Activated CD8-positive, alpha-beta T cell treated with anti-CD3 and anti-CD28 coated beads, Interleukin-2, amount 10 ng/mL, durations not matched to agents 7 days and 5 days (primary cell): Measurements from ENCODE around the gene CCR1. TPM values are rescaled to one million over a fixed set of nuclear protein-coding genes. Genes with fewer than 3 reads are reported as not detected.
"Not testable (repeated sequence)": the region's sequence is repeated elsewhere in the genome, so short reads cannot be mapped to it uniquely, and the experiment has no call there.

Experiments
- ATAC-seq: fragments of 150-1000 bp; cut with Tn5 transposase; one replicate; pipeline ENCODE4 v1.10.0; 2021; ENCODE audit warnings: moderate library complexity
- CTCF ChIA-PET: fragments of 350-600 bp; sonication (Branson Sonifier 250); formaldehyde crosslinking; loops from one replicate; lab custom pipeline; 2021; ENCODE audit warnings: antibody characterized with exemption; lab: Charles Lee
- POLR2A ChIA-PET: fragments of 350-600 bp; sonication (Branson Sonifier 250); formaldehyde crosslinking; loops from one replicate; lab custom pipeline; 2021; ENCODE audit warnings: antibody characterized with exemption; lab: Charles Lee
- DNase-seq: peaks from one replicate; pipeline ENCODE4 v3.0.0-alpha.2; 2020
- H3K27ac Mint-ChIP-seq: one replicate; pipeline ENCODE4 v1.8.0; 2021; ENCODE audit warnings: mild to moderate bottlenecking, mixed read lengths
- H3K27me3 Mint-ChIP-seq: one replicate; pipeline ENCODE4 v1.8.0; 2021; ENCODE audit warnings: low read depth, mixed read lengths
- H3K36me3 Mint-ChIP-seq: one replicate; pipeline ENCODE4 v1.8.0; 2021; ENCODE audit warnings: low read depth, mixed read lengths
- H3K4me1 Mint-ChIP-seq: one replicate; pipeline ENCODE4 v1.8.0; 2021; ENCODE audit warnings: low read depth, mixed read lengths
- H3K4me3 Mint-ChIP-seq: one replicate; pipeline ENCODE4 v1.8.0; 2021; ENCODE audit warnings: mild to moderate bottlenecking, mixed read lengths
- H3K9me3 Mint-ChIP-seq: one replicate; pipeline ENCODE4 v1.8.0; 2022; ENCODE audit warnings: mixed read lengths; ENCODE audit not compliant: insufficient read depth
- total RNA-seq, 2 experiments: library from RNA; stranded (reverse); gene quantifications; one replicate each; pipeline ENCODE4 v1.2.3, GENCODE V29; 2021

CCR1 gene
- total RNA-seq, 2 experiments from 2014 or later: 41.4 to 41.5 TPM

DNA sequence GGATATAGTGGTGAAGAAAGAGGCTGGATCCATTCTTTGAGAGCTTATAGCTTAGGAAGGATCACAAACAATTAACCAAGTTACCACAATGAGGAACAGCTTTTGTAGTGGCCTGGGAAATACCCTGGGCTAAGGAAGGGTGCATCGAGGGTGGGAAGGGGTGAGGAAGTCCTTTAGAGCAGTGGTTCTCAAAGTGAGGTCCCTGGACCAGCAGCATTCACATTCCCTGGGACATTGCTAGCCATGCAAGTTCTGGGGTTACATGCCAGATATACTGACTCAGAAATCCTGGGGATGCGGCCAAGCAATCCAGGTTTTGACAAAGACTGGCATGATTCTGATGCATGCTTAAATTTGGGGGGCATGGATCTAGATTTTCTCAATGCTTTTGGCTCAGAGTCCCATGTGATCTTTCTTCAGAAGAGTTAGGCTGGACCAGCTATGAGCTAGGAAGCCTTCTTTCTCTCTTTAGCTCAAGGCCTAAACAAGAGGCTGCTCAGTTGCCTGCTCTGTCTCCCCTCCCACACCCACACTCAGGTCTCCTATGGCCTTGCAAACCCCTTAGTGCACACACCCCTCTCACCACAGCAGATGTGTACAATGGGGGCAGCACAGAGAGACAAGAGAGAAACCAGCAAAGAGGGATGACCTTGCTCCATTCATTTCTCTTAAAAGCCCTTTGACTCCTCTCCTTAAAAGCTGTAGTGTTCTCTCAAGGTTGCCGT, 1.8 kb upstream of the CCR1 start:
- Mint-ChIP-seq H3K36me3 (peaks cover 31% of the 10 kb centered on the region), H3K9me3 (no peaks in the 10 kb centered on the region), H3K27me3 (no peaks in the 10 kb centered on the region), H3K4me1 (peaks cover 57% of the 10 kb centered on the region), H3K4me3 (no peak overlapping the region), H3K27ac (peak overlapping the region; percentile 95)
- POLR2A ChIA-PET: interaction anchor here (5.3 kb wide), 1 partner anchor 160 kb away, joined by 63 read pairs; the partner anchor contains the start of gene CCR5
- DNase-seq (no peak), ATAC-seq (no peak)
- CTCF ChIA-PET: interaction anchor here (1.3 to 6.6 kb wide), 13 partner anchors 7 to 279 kb away, joined by 3 to 150 read pairs (median 20); partner anchors contain the start of gene CCR5

DNA sequence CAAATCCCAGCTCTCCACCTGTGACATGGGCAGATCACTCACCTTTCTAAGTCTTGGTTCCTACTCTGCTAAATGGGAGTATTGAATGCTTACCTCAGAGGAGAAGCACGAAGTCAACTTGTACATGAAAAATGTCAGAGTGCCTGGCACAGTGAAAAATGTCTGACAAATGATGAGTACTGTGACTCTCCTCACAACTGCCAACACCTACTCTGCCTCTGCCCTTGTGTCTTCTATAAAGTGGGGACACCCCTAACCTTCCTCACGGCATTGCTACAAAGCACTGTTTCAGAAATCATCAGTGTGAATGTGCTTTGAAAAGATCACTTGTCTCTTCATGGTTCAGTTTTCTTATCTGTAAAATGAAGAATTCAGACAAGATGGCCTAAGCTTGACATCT, 940 bp upstream of the CCR1 start:
- H3K36me3 Mint-ChIP-seq: peaks cover 39% of the 10 kb centered on the region
- H3K4me1 Mint-ChIP-seq: peaks cover 65% of the 10 kb centered on the region
- CTCF ChIA-PET: interaction anchor here (0.6 to 6.6 kb wide), 39 partner anchors 8 to 328 kb away, joined by 3 to 150 read pairs (median 6); partner anchors contain the start of genes CCR5 and CXCR6
- ATAC-seq (no peak), DNase-seq (no peak)
- no peaks in the 10 kb centered on the region for H3K27me3 Mint-ChIP-seq
- H3K4me3 Mint-ChIP-seq: no peak overlapping the region
- H3K9me3 Mint-ChIP-seq: no peaks in the 10 kb centered on the region
- POLR2A ChIA-PET: interaction anchor here (0.9 to 5.3 kb wide), 5 partner anchors 99 to 161 kb away, joined by 3 to 63 read pairs (median 8); partner anchors contain the start of gene CCR5
- peak overlapping the region; percentile 95 for H3K27ac Mint-ChIP-seq

DNA sequence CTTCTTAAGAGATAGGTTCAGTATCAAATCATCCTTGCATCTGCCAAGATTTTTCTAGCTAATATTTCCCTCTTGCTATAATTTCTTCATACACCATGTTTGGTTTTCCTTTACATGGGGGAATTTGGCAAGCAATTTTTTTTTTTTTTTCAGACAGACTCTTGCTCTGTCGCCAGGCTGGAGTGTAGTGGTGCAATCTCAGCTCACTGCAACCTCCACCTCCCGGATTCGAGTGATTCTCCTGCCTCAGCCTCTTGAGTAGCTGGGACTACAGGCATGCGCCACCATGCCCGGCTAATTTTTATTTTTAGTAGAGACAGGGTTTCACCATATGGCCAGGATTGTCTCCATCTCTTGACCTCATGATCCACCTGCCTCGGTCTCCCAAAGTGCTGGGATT, 599 bp downstream of the CCR1 start:
- not testable (repeated sequence) for ATAC-seq, H3K9me3 Mint-ChIP-seq, DNase-seq, H3K27me3 Mint-ChIP-seq
- peak overlapping the region; percentile 95 for H3K27ac Mint-ChIP-seq
- peaks cover 54% of the 10 kb centered on the region for H3K36me3 Mint-ChIP-seq
- peak overlapping the region; percentile 87 for H3K4me3 Mint-ChIP-seq
- peaks cover 79% of the 10 kb centered on the region for H3K4me1 Mint-ChIP-seq
- ChIA-PET CTCF (interaction anchor here (0.6 to 6.6 kb wide), 40 partner anchors 9 to 453 kb away, joined by 3 to 150 read pairs (median 5); partner anchors contain the start of genes CCR5 and CXCR6), POLR2A (interaction anchor here (0.6 to 5.3 kb wide), 5 partner anchors 30 to 162 kb away, joined by 3 to 63 read pairs (median 9); partner anchors contain the start of gene CCR5)

GRCh38 chr3:46206282-46207015, 1.7 kb downstream of the CCR1 start:
- H3K4me3 Mint-ChIP-seq: peak overlapping the region; percentile 87
- H3K27ac Mint-ChIP-seq: peak overlapping the region; percentile 95
- ATAC-seq (no peak), DNase-seq (no peak)
- no peaks in the 10 kb centered on the region for H3K27me3 Mint-ChIP-seq
- H3K4me1 Mint-ChIP-seq: peaks cover 88% of the 10 kb centered on the region
- no peaks in the 10 kb centered on the region for H3K9me3 Mint-ChIP-seq
- H3K36me3 Mint-ChIP-seq: peaks cover 65% of the 10 kb centered on the region
- CTCF ChIA-PET: interaction anchor here (1.1 to 6.6 kb wide), 12 partner anchors 8 to 267 kb away, joined by 3 to 150 read pairs (median 20); partner anchors contain the start of gene CCR5
- POLR2A ChIA-PET: interaction anchor here (0.6 to 5.3 kb wide), 4 partner anchors 101 to 267 kb away, joined by 3 to 63 read pairs (median 6); partner anchors contain the start of gene CCR5

GRCh38 chr3:46205286-46205960, 2.7 kb downstream of the CCR1 start:
- H3K4me3 Mint-ChIP-seq: peak overlapping the region; percentile 87
- peak overlapping the region; percentile 95 for H3K27ac Mint-ChIP-seq
- POLR2A ChIA-PET: interaction anchor here (0.9 kb wide), 1 partner anchor 202 kb away, joined by 3 read pairs; the partner anchor contains the start of genes CCR5AS and CCRL2
- no peak for ATAC-seq
- no peaks in the 10 kb centered on the region for H3K9me3 Mint-ChIP-seq
- H3K4me1 Mint-ChIP-seq: peaks cover 90% of the 10 kb centered on the region
- CTCF ChIA-PET: interaction anchor here (1.0 to 6.6 kb wide), 7 partner anchors 10 to 167 kb away, joined by 3 to 150 read pairs (median 9); no protein-coding TSS in a partner anchor
- DNase-seq: no peak
- H3K36me3 Mint-ChIP-seq: peaks cover 73% of the 10 kb centered on the region
- no peaks in the 10 kb centered on the region for H3K27me3 Mint-ChIP-seq

DNA sequence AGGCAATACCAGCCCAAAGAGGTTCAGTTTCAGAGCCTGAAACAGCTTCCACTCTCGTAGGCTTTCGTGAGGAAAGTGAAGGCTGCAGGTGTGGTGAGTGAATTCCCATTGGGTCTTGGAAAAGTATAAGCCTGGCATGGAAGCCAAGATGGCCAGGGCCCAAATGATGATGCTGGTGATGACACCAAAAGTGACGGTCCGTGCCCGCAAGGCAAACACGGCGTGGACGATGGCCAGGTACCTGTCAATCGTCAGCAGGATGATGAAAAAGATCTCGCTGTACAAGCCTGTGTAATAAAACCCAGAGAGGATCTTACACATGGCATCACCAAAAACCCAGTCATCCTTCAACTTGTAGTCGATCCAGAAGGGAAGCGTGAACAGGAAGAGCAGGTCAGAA, 4.4 kb downstream of the CCR1 start:
- H3K4me1 Mint-ChIP-seq: peaks cover 75% of the 10 kb centered on the region
- CTCF ChIA-PET: interaction anchor here (0.7 to 1.1 kb wide), 2 partner anchors 10 to 169 kb away, joined by 3 read pairs; no protein-coding TSS in a partner anchor

DNA sequence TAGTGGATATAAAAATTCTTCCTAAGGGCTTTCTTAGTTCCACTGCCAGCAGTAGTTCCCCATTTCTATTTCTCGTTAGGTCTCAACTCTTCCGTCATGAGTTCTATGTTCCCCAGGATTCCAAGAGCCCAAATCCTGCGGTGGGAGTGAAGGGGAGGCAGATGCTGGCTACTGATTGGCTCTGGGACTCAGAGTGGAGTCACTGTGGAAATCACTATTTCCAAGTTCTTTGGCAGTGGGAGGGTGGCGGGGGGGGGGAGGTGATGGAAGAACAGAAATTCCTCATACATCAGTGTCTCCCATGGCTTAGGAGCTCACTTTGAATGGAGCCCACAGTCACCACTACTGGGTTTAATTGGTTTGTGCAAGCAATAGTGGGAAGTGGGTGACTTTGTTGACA, 5.6 kb downstream of the CCR1 start:
- Mint-ChIP-seq H3K27me3 (no peaks in the 10 kb centered on the region), H3K9me3 (peaks cover 9% of the 10 kb centered on the region), H3K4me3 (no peak overlapping the region), H3K4me1 (peaks cover 65% of the 10 kb centered on the region), H3K36me3 (peaks cover 92% of the 10 kb centered on the region), H3K27ac (peak overlapping the region; percentile 36)
- ATAC-seq (no peak), DNase-seq (no peak)
- CTCF ChIA-PET: interaction anchor here (1.1 kb wide), 1 partner anchor 170 kb away, joined by 3 read pairs; no protein-coding TSS in a partner anchor
- POLR2A ChIA-PET: no interaction called here

More for the DNA sequence above, 4.4 kb downstream of the CCR1 start:
- Mint-ChIP-seq H3K27me3 (no peaks in the 10 kb centered on the region), H3K9me3 (no peaks in the 10 kb centered on the region), H3K27ac (no peak overlapping the region), H3K4me3 (no peak overlapping the region), H3K36me3 (peaks cover 88% of the 10 kb centered on the region)
- no peak for DNase-seq
- POLR2A ChIA-PET: no interaction called here
- no peak for ATAC-seq

DNA sequence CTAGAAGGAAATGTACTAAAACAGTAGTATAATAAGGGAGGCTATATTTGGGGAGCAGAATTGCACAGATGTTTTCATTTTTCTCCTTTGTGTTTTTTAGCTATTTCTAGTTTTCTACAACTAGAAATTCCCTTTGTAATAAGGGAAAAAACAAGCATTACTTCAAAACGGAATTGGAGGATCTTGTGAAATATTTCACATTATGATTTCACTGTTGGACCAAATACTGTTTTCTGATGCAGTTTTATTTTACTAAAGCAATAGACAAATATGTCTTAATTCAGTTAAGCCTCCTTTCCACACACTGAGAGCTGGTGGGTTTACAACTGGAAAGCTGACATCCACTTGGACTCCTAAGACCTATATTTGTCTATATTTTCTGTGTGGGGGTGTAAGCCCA, 7.3 kb downstream of the CCR1 start:
- H3K4me1 Mint-ChIP-seq: peaks cover 48% of the 10 kb centered on the region
- H3K36me3 Mint-ChIP-seq: peaks cover 81% of the 10 kb centered on the region
- no peaks in the 10 kb centered on the region for H3K27me3 Mint-ChIP-seq
- no peak overlapping the region for H3K4me3 Mint-ChIP-seq
- no peak overlapping the region for H3K27ac Mint-ChIP-seq
- ATAC-seq: no peak
- peaks cover 13% of the 10 kb centered on the region for H3K9me3 Mint-ChIP-seq
- ChIA-PET POLR2A (no interaction called here), CTCF (interaction anchor here (0.7 to 1.3 kb wide), 2 partner anchors 14 kb away, joined by 3 read pairs; no protein-coding TSS in a partner anchor)
- DNase-seq: no peak

GRCh38 chr3:46200211-46200610, 7.9 kb downstream of the CCR1 start:
- Mint-ChIP-seq H3K4me3 (no peak overlapping the region), H3K4me1 (peaks cover 42% of the 10 kb centered on the region), H3K36me3 (peaks cover 79% of the 10 kb centered on the region), H3K9me3 (peaks cover 16% of the 10 kb centered on the region), H3K27ac (no peak overlapping the region), H3K27me3 (no peaks in the 10 kb centered on the region)
- no peak for ATAC-seq
- DNase-seq: no peak
- POLR2A ChIA-PET: no interaction called here
- CTCF ChIA-PET: interaction anchor here (0.7 to 1.3 kb wide), 2 partner anchors 13 to 15 kb away, joined by 3 read pairs; no protein-coding TSS in a partner anchor

GRCh38 chr3:46196261-46196957, 11.7 kb downstream of the CCR1 start:
- Mint-ChIP-seq H3K27ac (no peak overlapping the region), H3K27me3 (no peaks in the 10 kb centered on the region), H3K4me1 (peaks cover 12% of the 10 kb centered on the region), H3K9me3 (peaks cover 47% of the 10 kb centered on the region), H3K4me3 (no peak overlapping the region), H3K36me3 (peaks cover 69% of the 10 kb centered on the region)
- no peak for ATAC-seq
- DNase-seq: no peak
- POLR2A ChIA-PET: no interaction called here
- CTCF ChIA-PET: interaction anchor here (0.8 to 0.9 kb wide), 2 partner anchors 12 to 109 kb away, joined by 3 read pairs; partner anchors contain the start of gene CCR1
